Gastroesophageal sphincter (tissue), 4 donors: ENCODE data around the gene KCP. TPM values are rescaled to one million over a fixed set of nuclear protein-coding genes. Genes with fewer than 3 reads are reported as not detected.
"Not testable (repeated sequence)": the region's sequence is repeated elsewhere in the genome, so short reads cannot be mapped to it uniquely, and the experiment has no call there.

Experiments used
- ATAC-seq: fragments of 150-250 bp; one replicate; pipeline ENCODE4 v1.9.1; 2016; ENCODE audit warnings: mild to moderate bottlenecking, moderate library complexity
- H3K27ac ChIP-seq, 4 donors: fragments of 200-600 bp; sonication (generic) in 3 of 4; 1 replicate in 3 of 4; 2 replicates in 1 of 4; pipeline ENCODE4 v1.5.1; 2016 to 2019
- H3K27me3 ChIP-seq: fragments of 200-600 bp; sonication (generic); one replicate; pipeline ENCODE4 v1.5.1; 2019
- H3K36me3 ChIP-seq, 2 donors: fragments of 200-600 bp; sonication (generic); one replicate each; pipeline ENCODE4 v1.5.1; 2019; ENCODE audit warnings: control low read depth in 1 of 2
- H3K4me1 ChIP-seq, 3 donors: fragments of 200-600 bp; sonication (generic); 1 replicate in 2 of 3; 2 replicates in 1 of 3; pipeline ENCODE4 v1.5.1; 2016 to 2019; ENCODE audit warnings: control low read depth in 2 of 3
- H3K4me3 ChIP-seq, 2 donors: fragments of 200-600 bp; sonication (generic); one replicate each; pipeline ENCODE4 v1.5.1; 2019; ENCODE audit warnings: mild to moderate bottlenecking in 1 of 2, moderate library complexity in 1 of 2
- H3K9me3 ChIP-seq, 3 donors: fragments of 200-600 bp; sonication (generic); one replicate each; pipeline ENCODE4 v1.5.1; 2017 to 2019; ENCODE audit warnings: control low read depth in 2 of 3
- CTCF ChIP-seq, 4 experiments: fragments of 200-600 bp in 2 of 4; fragments of 450-650 bp in 2 of 4; sonication (generic) in 1 of 4; IDR thresholded peaks; one replicate each; pipeline ENCODE4 v1.5.1; 2017 to 2019; ENCODE audit warnings: antibody characterized with exemption in 4 of 4, mild to moderate bottlenecking in 2 of 4, moderate library complexity in 2 of 4
- EP300 ChIP-seq: sonication (generic); formaldehyde crosslinking; IDR thresholded peaks from one replicate; pipeline ENCODE4 v1.6.1; 2017; ENCODE audit warnings: antibody characterized with exemption, mild to moderate bottlenecking
- POLR2A ChIP-seq, 2 donors: fragments of 450-650 bp; IDR thresholded peaks; one replicate each; pipeline ENCODE4 v1.6.1; 2017; ENCODE audit warnings: antibody characterized with exemption in 2 of 2, mild to moderate bottlenecking in 2 of 2, moderate library complexity in 1 of 2
- POLR2AphosphoS5 ChIP-seq: sonication (generic); formaldehyde crosslinking; IDR thresholded peaks from one replicate; pipeline ENCODE4 v1.6.1; 2017; ENCODE audit warnings: antibody characterized with exemption
- WGBS, 2 donors: methylation state at CpG; one replicate each; pipeline ENCODE4 v1.1.5; 2018; ENCODE audit warnings: low coverage in 1 of 2; 5-methylcytosine and 5-hydroxymethylcytosine counted together
- total RNA-seq, 4 donors: library from RNA; depleted of rRNA; stranded (reverse); fragments of >200 nt; gene quantifications; one replicate each; pipeline ENCODE4 v1.1.0, GENCODE V29; 2016

KCP gene
- total RNA-seq, 4 donors from 2014 or later: 0.31 to 0.67 TPM; not detected in 2

GRCh38 chr7:128947854-128948253 lies 37.3 kb upstream of the KCP start:
- H3K36me3 ChIP-seq: peaks cover 0 to 26% of the 10 kb centered on the region in 2 donors
- H3K4me1 ChIP-seq: no peaks in the 10 kb centered on the region
- H3K4me3 ChIP-seq: no peak overlapping the region
- WGBS, 2 donors: no CpG with 5 or more reads among the region's 9 CpGs
- no peak for TF ChIP-seq POLR2A (IDR thresholded peaks at IDR 0.05)
- TF ChIP-seq CTCF (IDR thresholded peaks at IDR 0.05): no peak
- TF ChIP-seq POLR2AphosphoS5: no peak
- TF ChIP-seq EP300: no peak
- H3K27me3 ChIP-seq: no peaks in the 10 kb centered on the region
- H3K27ac ChIP-seq: no peak overlapping the region
- ATAC-seq: no peak
- H3K9me3 ChIP-seq: no peaks in the 10 kb centered on the region

DNA sequence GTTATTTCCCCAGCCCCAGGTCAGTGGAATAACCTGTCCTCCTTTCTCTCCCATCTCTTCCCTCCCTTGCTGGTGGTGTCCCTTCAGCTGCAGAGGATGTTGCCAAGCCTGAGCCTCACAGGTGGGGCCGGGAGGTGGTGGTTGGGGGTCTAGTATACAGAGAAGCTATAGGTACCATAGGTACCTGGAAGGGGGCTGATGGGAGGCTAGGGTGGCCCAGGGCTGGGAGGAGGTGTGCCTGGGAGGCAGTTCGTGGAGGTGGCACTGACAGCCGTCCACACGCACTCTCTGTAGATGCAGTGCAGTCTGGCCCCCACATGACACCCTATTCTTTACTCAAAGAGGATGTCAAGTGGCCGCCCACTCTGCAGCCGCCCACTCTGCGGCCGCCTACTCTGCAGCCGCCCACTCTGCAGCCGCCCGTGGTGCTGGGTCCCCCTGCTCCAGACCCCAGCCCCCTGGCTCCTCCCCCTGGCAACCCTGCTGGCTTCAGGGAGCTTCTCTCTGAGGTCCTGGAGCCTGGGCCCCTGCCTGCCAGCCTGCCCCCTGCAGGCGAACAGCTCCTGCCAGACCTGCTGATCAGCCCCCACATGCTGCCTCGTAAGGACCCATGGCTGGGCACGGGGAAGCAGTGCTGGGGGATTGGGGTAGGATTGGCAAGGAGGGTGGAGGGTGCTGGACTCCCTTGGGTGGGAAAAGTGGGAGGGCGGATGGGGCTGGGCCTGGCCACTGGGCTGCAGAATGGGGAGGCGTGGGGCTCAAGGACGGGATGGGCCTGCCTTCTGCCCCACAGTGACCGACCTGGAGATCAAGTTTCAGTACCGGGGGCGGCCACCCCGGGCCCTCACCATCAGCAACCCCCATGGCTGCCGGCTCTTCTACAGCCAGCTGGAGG lies 36.7 kb upstream of the KCP start:
- Histone ChIP-seq H3K9me3 (no peaks in the 10 kb centered on the region), H3K36me3 (peaks cover 0 to 21% of the 10 kb centered on the region in 2 donors), H3K4me1 (no peaks in the 10 kb centered on the region), H3K27me3 (no peaks in the 10 kb centered on the region), H3K4me3 (no peak overlapping the region), H3K27ac (no peak overlapping the region)
- TF ChIP-seq CTCF (IDR thresholded peaks at IDR 0.05) (no peak), POLR2A (IDR thresholded peaks at IDR 0.05) (no peak), POLR2AphosphoS5 (no peak), EP300 (no peak)
- ATAC-seq: no peak
- 88% methylated on average over 3 of the region's 22 CpGs; no CpG with 5 or more reads in 1 of the 2 donors for WGBS, 2 donors

DNA sequence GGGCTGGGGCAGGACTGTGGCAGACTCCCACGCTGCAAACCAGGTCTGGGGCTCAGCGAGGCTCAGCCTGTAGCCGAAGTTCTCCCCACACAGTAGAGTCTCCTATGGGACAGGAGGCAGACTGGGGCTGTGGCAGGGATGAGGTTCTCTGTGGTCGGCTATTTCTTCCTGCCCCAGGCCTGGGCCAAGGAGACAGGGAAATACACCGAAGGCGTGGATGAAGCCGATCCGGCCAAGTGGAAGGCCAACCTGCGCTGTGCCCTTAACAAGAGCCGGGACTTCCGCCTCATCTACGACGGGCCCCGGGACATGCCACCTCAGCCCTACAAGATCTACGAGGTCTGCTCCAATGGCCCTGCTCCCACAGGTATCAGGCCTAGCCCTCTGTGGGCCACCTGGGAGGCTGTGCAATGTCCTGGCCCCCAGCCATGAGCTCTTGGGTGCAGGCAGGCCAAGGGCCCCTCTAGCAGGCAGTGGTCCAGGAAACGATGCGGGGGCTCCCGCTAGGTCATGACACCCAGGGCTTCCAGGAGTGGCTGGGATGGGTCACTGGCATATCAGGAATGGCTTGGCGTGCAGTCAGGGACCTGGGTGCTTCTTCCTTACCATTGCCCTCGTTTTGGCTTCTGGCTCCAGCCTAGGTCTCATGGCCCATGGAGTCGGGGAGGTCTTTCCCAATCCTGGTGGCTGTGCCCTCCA lies 35.3 kb upstream of the KCP start:
- Histone ChIP-seq H3K4me1 (no peaks in the 10 kb centered on the region), H3K27ac (no peak overlapping the region), H3K27me3 (peaks cover 14% of the 10 kb centered on the region), H3K36me3 (peaks cover 0 to 7% of the 10 kb centered on the region in 2 donors), H3K9me3 (no peaks in the 10 kb centered on the region), H3K4me3 (no peak overlapping the region)
- TF ChIP-seq EP300 (no peak), POLR2AphosphoS5 (no peak), CTCF (IDR thresholded peaks at IDR 0.05) (no peak), POLR2A (IDR thresholded peaks at IDR 0.05) (no peak)
- no peak for ATAC-seq
- WGBS, 2 donors: 83% methylated on average over 2 of the region's 21 CpGs; no CpG with 5 or more reads in 1 of the 2 donors

GRCh38 chr7:128944487-128945236 lies 34.2 kb upstream of the KCP start:
- H3K36me3 ChIP-seq: peaks cover 0 to 6% of the 10 kb centered on the region in 2 donors
- H3K4me1 ChIP-seq: no peaks in the 10 kb centered on the region
- WGBS, 2 donors: 64 to 66% methylated on average over 6 of the region's 7 CpGs
- TF ChIP-seq POLR2AphosphoS5 (no peak), EP300 (no peak), CTCF (IDR thresholded peaks at IDR 0.05) (no peak), POLR2A (IDR thresholded peaks at IDR 0.05) (no peak)
- H3K27me3 ChIP-seq: peaks cover 25% of the 10 kb centered on the region
- H3K4me3 ChIP-seq: no peak overlapping the region
- no peaks in the 10 kb centered on the region for H3K9me3 ChIP-seq
- ATAC-seq: no peak
- H3K27ac ChIP-seq: no peak overlapping the region

DNA sequence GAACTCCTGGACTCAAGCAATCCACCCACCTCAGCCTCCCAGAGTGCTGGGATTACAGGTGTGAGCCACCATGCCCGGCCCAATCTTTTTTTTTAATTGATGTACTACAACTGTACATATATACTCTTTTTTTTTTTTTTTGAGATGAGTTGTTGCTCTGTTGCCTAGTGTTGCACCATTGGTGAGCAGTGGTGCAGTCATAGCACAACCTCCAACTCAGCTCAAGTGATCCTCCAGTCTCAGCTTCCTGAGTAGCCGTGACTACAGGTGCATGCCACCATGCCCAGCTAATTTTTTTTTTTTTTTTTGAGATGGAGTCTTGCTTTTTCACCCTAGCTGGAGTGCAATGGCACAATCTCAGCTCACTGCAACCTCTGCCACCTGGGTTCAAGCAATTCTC lies 32.7 kb upstream of the KCP start:
- not testable (repeated sequence) for H3K27ac ChIP-seq, H3K4me3 ChIP-seq, ATAC-seq, H3K9me3 ChIP-seq, H3K36me3 ChIP-seq
- WGBS, 2 donors: 83 to 87% methylated on average over 2 of the region's 2 CpGs
- Histone ChIP-seq H3K4me1 (peaks cover 0 to 11% (median 7%) of the 10 kb centered on the region in 3 donors), H3K27me3 (peaks cover 39% of the 10 kb centered on the region)
